Measurements from ENCODE around the gene DHRS13.

DNA sequence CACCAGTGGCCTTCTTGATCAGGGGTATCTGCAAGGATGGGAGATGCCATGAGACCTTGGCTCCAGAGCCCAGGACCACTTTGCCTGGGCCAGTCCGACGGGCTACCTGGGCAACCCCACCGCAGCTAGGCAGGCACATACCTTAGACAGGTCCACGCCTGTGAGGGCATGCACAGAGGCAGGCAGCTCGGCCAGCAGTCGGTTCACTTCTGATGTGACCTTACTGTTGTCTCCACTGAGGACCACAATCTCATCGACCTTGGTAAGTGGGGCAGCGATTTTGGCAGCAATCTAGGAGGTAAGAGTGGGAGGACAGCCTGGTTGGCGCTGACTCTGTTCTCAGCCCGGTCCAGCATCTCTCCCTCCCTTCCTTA is 22.3 kb downstream of the DHRS13 start:
- TF ChIP-seq, protein P1, sequence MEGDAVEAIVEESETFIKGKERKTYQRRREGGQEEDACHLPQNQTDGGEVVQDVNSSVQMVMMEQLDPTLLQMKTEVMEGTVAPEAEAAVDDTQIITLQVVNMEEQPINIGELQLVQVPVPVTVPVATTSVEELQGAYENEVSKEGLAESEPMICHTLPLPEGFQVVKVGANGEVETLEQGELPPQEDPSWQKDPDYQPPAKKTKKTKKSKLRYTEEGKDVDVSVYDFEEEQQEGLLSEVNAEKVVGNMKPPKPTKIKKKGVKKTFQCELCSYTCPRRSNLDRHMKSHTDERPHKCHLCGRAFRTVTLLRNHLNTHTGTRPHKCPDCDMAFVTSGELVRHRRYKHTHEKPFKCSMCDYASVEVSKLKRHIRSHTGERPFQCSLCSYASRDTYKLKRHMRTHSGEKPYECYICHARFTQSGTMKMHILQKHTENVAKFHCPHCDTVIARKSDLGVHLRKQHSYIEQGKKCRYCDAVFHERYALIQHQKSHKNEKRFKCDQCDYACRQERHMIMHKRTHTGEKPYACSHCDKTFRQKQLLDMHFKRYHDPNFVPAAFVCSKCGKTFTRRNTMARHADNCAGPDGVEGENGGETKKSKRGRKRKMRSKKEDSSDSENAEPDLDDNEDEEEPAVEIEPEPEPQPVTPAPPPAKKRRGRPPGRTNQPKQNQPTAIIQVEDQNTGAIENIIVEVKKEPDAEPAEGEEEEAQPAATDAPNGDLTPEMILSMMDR (IDR thresholded peaks at IDR 0.05; ENCODE audit: poor library complexity, severe bottlenecking) = no peak
- TF ChIP-seq TAF1 (IDR thresholded peaks at IDR 0.05; ENCODE audit: low read depth) (no peak), EZH2 (IDR thresholded peaks at IDR 0.05; ENCODE audit: borderline replicate concordance, insufficient read depth, low read length, poor library complexity, severe bottlenecking) (no peak), SMC3 (conservative IDR thresholded peaks at IDR 0.05; ENCODE audit: poor library complexity) (no peak)
- TF ChIP-seq, protein P2, sequence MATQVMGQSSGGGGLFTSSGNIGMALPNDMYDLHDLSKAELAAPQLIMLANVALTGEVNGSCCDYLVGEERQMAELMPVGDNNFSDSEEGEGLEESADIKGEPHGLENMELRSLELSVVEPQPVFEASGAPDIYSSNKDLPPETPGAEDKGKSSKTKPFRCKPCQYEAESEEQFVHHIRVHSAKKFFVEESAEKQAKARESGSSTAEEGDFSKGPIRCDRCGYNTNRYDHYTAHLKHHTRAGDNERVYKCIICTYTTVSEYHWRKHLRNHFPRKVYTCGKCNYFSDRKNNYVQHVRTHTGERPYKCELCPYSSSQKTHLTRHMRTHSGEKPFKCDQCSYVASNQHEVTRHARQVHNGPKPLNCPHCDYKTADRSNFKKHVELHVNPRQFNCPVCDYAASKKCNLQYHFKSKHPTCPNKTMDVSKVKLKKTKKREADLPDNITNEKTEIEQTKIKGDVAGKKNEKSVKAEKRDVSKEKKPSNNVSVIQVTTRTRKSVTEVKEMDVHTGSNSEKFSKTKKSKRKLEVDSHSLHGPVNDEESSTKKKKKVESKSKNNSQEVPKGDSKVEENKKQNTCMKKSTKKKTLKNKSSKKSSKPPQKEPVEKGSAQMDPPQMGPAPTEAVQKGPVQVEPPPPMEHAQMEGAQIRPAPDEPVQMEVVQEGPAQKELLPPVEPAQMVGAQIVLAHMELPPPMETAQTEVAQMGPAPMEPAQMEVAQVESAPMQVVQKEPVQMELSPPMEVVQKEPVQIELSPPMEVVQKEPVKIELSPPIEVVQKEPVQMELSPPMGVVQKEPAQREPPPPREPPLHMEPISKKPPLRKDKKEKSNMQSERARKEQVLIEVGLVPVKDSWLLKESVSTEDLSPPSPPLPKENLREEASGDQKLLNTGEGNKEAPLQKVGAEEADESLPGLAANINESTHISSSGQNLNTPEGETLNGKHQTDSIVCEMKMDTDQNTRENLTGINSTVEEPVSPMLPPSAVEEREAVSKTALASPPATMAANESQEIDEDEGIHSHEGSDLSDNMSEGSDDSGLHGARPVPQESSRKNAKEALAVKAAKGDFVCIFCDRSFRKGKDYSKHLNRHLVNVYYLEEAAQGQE (IDR thresholded peaks at IDR 0.05; ENCODE audit: borderline replicate concordance) = no peak
